ENCODE measurements around the gene RPL10A.

GRCh38 chr6:35512740-35513139 is 44.5 kb downstream of the RPL10A start, which contains the start of gene TULP1:
- TF ChIP-seq POLR2A (IDR thresholded peaks at IDR 0.05) (no peak), CTCF (IDR thresholded peaks at IDR 0.05) (no peak), POLR2AphosphoS5 (IDR thresholded peaks at IDR 0.05) (no peak)

Measured in prostate gland (tissue), 2 donors.